GM18909 (cell line): ENCODE measurements around the gene FERD3L.
"Not testable (repeated sequence)": the region's sequence is repeated elsewhere in the genome, so short reads cannot be mapped to it uniquely, and the experiment has no call there.

Experiments used
- ATAC-seq: cut with Tn5 transposase; IDR thresholded peaks from one replicate; pipeline ENCODE4 v1.9.1; 2021; ENCODE audit warnings: mild to moderate bottlenecking; ENCODE audit not compliant: unreplicated experiment, poor library complexity

FERD3L gene, protein sequence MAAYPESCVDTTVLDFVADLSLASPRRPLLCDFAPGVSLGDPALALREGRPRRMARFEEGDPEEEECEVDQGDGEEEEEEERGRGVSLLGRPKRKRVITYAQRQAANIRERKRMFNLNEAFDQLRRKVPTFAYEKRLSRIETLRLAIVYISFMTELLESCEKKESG

DNA sequence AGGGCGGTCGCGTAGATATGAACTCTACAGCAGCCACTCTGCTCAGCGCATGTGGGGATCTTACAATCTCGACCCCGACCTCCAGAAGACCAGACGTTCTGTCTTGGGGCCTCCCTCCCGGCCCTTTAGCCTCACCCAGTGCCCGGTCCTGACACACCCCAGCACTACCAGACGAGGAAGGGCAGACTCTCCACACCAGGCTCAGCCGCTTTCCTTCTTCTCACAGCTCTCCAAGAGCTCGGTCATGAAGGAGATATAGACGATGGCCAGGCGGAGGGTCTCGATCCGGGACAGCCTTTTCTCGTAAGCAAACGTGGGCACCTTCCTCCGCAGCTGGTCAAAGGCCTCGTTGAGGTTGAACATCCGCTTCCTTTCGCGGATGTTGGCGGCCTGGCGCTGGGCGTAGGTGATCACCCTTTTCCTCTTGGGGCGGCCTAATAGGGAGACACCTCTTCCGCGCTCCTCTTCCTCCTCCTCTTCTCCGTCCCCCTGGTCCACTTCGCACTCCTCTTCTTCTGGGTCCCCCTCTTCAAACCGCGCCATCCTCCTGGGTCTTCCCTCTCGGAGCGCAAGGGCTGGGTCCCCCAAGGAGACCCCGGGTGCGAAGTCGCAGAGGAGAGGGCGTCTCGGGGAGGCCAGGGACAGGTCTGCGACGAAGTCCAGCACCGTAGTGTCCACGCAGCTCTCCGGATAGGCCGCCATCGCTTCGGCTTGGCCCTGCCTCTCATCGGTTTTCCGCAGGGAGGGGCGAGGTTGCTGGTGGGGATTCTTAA is at the start of gene FERD3L:
Gene FERD3L, minus strand, starts transcription at position 761 of the 773 bp plus-strand sequence. Its CDS starts 59 bp downstream, at position 702.
- ATAC-seq: no peak

DNA sequence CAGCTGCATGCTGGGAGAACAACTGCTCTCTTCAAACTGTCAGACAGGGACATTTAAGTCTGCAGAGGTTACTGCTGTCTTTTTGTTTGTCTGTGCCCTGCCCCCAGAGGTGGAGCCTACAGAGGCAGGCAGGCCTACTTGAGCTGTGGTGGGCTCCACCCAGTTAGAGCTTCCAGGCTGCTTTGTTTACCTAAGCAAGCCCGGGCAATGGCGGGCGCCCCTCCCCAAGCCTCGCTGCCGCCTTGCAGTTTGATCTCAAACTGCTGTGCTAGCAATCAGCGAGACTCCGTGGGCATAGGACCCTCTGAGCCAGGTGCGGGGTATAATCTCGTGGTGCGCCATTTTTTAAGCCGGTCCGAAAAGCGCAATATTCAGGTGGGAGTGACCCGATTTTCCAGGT is 49.2 kb upstream of the FERD3L start:
- not testable (repeated sequence) for ATAC-seq

DNA sequence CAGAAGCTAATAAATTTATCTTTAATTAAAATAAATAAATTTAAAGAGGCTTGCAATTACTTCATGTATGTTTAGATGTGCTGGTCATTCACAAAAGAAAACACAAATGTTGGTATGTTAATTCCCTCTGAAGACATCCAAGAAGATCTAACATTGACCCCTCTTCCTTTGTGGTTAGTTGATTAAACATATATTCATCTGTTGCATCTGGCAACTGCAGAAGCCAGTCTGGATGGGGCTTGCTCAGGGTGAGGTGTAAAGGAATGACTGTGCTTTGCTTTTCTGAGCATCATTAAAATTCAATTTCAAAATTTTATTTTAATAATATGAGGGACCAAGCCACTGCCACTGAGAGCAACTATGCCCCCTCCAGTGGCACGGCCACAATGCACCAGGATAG is 36.4 kb upstream of the FERD3L start:
- ATAC-seq: no peak

DNA sequence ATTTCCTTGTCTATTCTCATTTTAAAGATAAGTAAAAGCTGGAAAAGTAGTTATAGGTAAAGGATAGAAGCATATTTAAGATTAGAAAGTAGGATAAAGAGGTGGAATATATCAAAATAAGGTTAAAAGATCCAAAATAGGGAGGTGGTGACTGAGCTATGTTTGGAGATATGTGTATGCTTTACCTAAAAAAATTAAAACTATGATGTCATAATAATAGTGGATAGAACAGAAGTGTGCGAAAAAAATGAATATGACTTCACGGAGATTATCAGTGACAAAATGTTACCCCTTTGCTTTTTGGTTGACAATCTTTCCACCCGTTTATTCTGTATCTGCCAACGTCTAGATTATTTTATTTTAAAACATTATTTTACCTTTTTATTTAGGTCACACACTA is 33.4 kb upstream of the FERD3L start:
- no peak for ATAC-seq

DNA sequence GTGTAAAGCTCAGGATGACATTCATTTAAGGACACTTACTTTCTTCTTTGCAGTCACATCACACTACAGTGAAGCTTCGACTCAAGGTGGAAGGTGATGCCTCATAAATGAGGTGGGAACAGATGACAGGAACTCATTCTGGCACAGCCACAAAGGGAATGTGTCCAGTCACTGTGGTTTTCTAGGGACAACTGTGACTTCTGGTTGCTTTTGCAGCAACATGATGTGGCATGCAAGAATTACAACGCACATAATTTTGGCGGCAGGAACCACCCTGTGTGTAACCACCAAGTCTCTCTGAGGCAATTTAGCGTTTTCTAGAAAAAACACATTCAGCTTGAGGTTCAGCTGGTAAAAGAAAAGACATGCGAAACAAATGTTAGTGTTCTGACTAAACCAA is 32.0 kb upstream of the FERD3L start:
- no peak for ATAC-seq

DNA sequence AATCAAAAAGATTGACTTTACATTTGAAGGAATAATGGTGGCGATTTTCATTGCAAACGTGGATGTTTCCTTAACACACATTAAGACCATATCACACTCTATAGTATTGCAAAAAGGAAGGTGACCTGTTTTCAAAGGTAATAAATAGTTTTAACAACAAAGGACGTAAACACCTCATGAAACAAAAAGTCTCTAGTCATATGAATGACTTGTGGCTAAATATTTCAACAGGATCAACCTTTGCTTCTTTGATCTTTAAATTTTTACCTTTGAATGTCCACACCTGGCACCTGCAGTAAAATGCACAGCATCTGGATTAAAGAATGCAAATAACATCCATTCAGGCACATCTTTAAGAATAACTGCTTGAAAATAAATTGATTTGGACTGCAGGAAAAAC is 30.0 kb upstream of the FERD3L start:
- no peak for ATAC-seq

DNA sequence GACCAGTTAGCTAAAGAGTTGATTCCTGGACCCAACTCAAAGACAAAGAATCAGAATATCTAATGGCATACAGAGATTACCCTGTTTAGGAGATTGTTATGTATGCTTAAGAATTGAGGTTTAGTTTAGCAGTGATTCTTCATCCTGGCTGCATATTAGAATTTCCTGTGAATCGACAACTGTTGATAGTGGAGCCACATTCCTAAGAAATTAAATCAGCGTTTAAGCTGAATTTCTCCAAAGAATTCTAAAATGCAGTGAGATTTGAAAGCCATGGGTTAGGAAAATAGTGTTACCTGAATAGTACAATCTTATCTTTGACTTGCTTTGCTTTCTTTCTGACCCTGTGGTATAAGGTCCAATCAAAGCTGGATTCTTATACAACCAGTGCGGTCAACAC is 16.4 kb upstream of the FERD3L start:
- ATAC-seq: no peak

DNA sequence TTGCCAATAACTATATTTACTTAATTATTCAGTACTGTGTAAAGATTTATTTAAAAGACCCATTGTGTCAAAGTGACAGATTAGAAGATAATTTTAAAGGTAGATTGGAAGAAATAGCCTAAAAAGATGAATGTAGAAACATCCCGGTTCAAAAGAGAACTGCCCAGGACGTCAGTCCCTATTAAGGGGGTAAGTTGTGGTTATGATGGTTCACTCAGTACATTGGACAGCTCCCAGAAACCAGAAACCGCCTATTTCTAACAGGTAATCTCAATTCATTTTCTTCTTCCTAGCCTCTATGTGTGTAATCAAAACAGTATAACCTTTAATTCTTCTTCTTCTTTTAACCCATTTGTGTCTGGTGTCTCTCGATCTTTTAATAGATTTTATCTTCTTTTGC is 1.5 kb upstream of the FERD3L start:
- ATAC-seq: no peak

DNA sequence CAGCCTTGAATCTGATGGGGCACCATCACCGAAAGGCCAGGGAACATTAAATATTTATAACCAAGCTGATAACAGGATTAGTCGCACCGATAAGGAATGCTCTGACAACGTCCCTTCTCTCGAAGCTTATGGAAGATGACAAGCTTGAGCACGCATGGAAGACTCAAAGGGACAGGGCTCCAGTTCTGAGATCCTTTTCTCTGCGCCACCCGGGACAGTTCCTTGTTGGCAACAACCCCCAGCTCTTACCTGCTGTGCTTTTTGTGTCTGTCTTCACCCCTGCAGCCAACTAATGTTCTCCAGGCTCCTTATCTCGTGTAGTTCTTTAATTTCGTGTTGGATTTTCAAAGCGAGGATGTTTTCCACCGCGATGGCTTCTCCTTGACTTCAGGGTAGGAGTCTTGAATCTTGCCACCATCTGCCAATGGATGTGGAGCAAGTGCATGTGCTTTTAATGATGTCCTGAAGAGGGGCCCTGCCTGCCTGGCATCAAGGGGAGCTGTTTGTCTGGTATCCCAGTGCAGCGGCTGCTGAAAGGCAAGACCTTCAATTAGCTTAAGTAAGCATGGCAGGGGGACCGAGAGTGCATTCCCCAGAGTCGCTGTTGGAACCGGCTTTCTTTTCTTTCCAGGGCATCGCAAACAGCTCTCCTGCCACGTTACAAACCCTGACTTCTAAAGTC is 354 bp upstream of the FERD3L start:
- no peak for ATAC-seq

DNA sequence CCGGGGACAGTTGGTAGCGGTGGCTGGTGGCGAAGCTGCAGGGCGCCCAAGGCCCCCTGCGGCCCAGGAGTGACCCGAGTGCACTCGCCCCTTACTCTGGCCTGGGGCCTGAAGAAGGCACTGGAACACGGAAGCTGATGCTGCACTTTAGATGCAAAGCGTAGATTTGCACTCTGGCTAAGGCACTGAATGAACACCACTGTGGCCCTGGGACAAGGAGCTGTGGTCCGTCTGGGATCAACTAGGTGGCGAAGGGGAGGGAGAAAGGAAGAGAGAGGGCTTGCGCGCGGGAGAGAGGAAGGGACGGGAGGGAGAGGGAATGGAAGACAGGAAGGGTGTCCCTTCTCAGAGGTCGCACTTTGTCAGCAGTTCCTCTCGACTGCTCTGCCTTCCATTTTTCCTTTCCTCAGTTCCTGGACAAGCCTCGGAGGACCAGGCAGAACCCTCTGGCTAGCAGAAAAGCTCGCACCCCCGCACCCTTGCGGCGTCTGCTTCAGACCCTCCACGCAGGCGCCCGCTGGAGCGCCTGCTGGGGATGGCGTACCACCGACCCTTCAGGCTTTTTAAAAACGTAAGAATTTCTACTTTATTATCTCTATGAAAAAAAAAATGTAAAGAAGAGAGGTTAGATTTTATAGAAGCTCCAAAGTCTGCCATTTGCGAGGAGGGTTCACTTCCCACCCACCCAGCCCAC is 1.2 kb downstream of the FERD3L start:
- ATAC-seq: no peak

DNA sequence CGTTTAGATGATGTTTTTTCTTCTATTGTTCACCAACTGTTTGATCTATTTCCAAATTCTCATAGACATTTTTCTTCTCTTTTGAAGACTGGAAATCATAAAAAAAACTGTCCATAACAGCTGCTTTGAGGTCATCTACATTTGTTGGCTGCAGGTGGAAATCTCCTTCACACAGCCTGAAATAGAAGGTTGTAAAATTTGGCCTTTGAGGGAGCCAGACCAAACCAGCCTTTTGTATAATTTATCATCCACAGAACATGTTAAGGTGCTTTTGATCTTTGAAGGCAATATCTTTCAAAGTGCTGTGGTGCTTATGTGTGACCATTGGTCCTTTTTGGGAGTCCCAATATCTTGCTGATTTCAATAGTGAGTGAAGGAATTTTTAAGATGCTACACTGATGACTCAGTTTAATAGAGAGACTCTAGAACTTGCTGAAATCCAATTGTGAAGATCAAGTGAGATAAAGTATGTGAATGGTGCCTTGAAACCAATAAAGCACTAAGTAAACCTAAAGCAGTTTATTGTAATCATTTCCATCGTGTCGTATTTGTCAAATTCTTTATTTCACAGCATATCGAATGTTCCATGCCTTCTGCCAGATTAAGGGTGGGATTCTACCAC is 5.4 kb downstream of the FERD3L start:
- no peak for ATAC-seq

DNA sequence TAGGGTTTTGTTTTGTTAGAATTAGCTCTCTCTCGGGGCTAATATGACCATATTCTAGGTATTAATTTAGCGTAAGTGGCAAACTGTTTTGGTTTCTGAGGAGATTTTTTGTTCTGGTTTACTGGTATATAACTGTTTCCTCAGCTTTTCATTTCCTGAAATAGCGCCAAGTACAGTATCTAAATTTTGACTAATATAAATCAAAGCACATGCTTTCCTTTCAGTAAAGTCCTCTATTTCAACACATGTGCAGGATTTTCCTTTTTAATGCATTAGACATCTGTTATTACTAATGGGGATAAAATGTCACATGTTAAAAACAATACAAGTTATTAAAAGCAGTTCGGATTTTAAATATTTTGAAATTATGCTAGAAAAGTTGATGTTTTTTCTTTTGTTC is 11.3 kb downstream of the FERD3L start:
- ATAC-seq: no peak

DNA sequence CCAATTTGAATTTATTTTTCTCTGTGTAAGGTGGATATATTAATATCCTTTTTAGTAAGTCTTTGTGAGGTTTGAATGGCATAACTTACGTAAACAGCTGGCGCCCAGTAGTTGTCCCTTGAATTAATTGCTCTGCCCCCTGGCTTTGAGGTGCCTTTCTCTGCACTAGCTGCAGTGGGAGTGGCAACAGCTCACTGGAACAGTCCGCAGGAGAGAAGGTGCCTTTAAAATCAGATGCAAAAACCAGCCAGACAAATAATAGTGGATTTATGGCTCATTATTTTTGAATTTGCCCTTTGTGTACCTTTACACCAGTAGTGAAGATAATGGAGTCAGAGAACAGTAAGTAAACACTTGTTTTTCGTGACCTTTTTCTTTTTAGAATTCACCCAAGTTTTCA is 11.8 kb downstream of the FERD3L start:
- ATAC-seq: no peak

DNA sequence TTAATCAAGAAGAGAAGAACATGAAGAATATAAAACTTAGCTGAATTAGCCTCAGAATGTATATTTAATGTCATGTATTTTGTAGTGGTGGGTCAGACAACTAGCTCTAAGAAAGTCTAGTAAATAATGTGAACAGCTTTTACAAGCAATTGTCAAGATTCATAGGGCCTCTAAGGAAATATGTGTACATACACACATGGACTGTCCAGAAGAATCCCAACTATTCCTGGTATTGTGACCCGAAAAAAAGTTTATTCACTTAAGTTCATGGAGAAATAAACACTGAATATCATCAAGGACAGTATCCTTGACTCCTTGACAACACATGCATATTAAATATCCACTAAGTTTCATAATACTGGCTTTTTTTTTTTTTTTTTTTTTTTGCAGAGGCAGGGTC is 16.4 kb downstream of the FERD3L start:
- no peak for ATAC-seq

DNA sequence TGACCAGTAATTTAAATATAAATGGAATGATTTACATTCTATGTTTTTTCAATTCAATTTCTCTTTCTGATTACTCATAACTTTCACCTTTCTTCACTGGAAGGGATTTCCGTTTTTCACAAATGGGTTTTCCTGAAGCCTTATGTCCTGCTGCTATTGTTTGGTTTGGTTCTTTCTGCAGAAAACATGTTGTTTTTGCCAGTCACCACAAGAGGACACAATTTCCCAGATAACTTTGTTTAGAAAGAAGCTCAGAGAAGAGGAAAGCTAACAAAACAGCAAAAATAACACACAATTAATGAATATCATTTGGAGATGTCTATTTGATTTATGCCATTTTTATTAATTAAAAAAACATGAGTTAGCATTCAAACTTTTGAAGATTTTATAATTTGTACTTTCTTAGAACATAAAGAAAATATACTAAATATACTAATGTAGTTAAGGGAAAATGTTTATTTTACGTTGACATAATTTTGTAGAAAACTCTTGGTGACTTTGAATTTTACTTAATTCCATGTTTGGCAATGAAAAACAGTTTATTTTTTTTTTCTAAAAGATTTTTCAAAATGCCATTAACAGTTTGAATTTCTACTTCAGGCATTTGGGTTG is 23.1 kb downstream of the FERD3L start:
- no peak for ATAC-seq

DNA sequence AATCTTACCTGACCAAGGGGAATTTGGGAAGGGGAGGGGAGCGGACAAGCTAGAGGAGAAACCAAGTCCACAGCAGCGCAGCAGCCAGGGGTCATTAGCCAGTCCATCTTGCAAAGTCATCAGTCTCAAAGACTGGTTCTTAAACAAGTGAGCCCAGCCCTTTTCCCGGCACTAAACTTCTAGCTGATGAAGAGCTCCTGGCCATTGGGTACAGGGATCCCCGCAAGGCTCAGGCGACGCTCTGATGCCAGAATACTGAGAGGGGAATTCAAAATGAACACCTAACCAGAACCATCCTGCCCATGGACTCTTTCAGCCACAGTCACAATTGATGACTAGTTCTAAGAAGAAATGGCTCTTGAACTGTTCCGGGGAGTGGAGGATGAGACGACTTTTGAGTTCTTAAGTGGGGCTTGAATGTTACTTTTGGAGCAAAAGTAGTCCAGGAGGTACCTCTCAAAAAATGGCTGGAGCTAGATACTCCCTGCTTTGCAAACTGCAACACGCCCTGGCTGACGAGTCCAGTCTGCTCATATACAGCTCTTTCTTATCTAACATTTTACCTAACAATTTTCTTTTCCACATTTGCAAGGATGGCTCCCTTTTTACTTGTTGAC is 25.2 kb downstream of the FERD3L start:
- no peak for ATAC-seq

DNA sequence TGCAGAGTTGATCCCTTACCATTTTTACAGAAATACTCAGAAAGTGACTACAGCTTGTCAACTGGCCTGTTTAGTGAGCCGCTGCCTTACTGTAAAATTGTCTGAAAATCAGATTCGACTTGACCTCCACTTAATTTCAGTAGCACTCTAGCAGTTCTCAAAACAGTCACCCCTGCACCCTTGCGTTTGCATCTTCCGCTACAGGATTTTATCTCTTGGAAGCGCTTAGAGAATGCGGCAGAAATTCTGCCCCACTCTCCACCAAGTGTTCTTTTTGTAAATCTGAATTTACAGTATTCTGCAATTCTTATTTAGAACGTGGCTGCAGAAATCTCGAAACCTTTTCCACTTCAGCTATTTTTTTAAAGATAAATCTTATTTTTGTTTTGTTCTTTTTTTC is 25.8 kb downstream of the FERD3L start:
- ATAC-seq: no peak

DNA sequence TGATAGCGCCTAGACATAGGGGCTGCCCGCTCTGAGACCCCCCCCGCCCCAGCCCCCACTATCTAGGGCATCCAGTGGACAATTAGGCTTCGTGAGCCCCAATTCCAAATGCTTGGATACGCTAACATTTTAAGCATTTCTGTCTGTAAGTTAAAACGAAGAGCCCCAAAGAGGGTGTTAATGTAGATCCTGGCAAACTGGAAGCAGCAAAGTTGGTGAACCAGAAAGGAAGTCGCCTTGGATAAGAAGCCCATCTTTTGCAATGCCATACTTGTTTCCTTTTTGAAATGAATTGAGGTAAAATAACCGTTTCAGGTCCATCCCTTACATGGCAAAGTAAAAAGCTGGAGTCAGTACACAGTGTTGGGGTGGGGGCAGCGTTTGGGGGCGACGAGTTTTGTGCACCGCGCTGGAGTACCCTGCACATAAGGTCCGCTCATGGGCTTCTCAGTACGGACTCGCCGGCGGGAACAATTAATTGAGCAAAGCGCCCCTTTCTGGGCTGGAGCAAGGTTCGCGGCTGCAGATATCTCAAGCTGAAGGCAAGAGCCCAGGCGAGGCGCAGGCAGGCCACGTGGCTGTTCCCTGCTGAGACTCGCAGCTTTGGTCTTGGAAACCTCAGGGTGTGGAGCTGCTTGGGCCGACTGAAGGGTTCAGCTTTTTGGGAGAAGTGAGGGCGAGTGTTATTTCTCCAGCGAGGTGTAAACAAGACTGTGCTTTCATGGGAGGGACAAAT is 26.4 kb downstream of the FERD3L start:
- no peak for ATAC-seq
